GM19193 (cell line): ENCODE data around the gene CSNK1E.

Experiments used
- POLR2A ChIP-seq: IDR thresholded peaks from 4 replicates; pipeline ENCODE4 v1.6.1; 2011; ENCODE audit not compliant: insufficient read depth, insufficient read length; ENCODE audit errors: extremely low read depth

The CSNK1E gene

DNA sequence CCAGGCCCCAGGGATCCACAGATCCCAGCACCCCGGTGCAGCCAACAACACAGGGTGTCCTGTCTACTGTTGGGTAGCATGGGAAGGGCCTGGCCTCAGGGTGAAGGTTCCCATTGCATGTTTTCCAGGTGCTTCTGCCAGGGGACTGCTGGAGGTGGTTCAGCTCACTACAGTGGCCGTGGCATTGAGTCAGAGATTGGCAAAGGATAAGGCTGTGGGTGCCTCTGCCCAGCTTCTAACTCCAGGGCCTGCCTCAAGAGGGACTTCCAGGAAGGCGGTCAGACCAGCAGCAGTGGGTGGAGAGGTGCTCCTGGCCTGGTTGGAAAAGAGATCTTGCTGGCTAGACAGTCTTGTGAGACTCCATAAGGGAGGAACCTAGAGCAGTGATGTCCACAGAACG is 20.9 kb downstream of the CSNK1E start:
- no peak for TF ChIP-seq POLR2A

DNA sequence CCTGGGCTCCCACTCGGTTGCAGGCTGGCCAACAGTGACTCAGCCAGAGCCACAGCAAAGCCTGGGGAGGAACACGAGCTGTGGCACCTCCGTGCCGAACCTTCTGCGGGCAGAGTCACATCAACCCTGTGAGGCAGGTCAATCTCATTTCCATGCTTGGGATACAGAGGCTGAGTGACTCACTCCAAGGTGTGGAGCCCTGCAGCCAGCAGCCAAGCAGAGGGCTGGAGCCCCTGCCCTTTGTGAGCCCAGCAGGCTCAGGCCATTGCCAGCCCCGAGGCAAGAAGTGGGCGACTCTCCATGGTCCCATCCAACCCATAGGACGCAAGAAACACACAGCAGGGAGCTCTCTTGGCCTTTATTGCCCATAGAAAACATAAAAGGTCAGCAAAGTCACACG is 21.4 kb downstream of the CSNK1E start:
- no peak for TF ChIP-seq POLR2A

DNA sequence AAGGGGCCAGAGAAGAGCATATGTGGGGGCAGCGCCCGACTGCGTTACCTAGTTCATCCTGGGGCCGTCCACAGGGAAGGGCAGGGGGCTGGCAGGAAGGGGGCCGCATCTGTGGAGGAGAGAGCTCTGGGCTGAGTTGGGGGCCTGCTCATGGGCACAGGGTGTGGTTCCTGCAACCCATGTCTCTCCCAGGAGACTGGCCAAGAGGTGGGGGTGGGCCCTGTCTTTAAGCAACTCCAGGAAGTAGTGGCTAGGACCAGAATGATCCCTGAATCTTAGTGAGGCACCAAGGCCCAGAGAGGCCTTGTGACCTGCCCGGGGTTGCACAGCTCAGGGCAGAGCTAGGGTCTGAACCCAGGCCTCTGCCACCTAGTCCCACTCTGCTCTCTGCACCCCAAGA is 21.9 kb downstream of the CSNK1E start:
- TF ChIP-seq POLR2A, result no peak

DNA sequence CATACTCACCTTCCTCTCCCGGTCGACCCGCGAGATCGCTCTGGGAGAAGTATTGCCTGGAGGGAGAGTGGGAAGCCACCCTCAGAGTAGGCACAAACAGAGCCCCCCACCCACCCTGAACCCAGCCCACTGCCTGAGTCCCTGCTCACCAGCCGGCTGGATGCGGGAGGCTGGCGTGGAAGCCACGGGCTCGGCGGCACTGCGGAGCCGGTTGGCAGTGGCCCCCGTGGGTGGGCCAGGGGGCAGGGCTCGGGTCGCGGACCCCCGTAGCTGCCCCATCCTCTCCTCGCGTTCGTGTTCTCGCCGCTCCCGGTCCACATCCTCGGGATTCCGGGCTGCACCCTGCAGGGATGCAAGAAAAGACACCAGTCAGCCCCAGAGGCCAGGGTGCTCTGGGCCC is 23.0 kb downstream of the CSNK1E start:
- TF ChIP-seq POLR2A, result no peak

DNA sequence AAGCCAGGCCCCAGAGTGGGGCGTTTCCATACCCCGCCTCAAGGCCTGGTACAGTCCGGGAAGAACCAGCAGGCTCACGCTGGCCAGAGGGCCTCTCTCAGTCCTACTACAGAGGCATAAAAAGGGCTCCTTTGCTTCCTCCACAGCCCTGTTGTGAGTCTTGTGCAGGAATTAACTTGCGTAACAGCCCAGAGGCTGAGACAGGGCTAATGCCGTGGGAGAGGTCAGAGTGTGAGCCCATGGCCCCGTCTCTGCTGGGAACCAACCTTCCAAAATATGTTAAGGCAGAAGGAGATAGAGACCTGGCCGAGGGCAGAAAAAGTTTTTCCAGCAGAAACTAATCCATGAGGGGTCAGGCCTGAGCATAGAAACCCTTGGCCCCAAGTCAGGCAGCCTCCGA is 24.5 kb downstream of the CSNK1E start:
- TF ChIP-seq POLR2A, result no peak

DNA sequence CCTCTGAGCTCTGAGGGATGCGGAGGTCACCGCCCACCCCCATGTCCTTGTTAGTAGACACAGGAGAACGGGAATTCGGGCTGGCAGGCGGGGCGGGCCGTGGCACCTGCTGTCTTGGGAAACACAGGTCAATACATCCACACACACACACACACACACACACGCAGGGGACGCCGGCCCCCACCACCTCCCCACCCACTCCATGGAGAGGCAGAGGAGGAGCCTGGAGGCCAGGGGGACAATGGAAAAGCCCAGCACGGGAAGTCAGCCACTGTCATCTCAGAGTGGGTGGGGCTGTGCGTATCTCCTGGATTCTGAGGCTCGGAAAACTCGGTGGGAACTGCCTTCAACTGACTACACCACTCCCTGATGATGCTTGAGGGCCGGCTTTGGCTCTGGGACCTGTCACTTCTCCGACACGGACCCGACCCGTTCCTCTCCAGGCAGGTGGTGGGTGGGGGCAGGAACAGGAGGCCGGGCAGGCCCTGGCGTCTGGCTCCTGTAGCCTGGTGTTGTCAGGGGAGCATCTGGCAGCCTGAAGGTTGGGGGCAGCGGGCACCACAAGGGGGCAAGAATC is 25.9 kb downstream of the CSNK1E start:
- TF ChIP-seq POLR2A, result no peak

DNA sequence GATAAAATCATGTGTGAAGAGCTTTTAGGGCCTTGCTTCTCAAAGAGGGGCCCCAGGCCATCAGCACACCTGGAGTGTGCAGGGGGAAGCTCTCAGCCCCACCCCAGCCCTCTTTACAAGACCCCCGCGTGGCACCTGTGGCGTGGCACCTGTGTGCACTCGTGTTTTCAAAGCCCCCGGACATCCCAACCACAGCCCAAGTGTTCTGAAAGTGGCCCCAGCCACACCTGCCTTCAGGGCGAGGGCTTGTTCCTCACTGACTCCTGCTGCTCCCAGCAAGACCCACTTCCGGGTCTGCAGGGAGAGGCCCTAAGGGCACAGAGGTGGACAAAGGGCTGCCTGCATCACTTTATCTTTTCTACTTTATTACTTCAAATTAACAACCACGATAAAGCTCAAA is 26.9 kb downstream of the CSNK1E start:
- no peak for TF ChIP-seq POLR2A

DNA sequence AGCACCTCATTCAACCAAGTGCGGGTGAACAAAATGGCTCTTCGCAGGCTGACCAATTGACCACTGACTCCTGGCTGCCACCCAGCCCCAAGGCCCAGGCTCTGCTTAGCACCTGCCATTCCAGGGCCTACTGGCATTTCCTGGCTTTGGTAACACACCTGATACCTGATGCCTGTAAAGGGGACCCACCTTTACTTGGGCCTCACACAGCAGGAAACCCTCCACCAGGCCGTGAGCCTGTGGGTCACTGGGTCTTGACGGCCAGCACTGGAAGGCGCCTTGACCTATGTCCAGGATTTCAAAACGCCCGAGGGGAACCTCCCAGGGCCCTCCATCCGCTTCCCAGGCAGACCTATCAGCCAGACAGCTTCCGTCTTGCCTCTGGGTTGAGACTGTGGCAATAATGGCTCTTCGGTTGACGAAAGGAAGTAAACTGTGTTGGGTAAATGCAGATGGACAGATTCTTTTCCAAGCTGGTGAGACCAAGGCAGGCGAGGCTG is 27.6 kb downstream of the CSNK1E start:
- no peak for TF ChIP-seq POLR2A

DNA sequence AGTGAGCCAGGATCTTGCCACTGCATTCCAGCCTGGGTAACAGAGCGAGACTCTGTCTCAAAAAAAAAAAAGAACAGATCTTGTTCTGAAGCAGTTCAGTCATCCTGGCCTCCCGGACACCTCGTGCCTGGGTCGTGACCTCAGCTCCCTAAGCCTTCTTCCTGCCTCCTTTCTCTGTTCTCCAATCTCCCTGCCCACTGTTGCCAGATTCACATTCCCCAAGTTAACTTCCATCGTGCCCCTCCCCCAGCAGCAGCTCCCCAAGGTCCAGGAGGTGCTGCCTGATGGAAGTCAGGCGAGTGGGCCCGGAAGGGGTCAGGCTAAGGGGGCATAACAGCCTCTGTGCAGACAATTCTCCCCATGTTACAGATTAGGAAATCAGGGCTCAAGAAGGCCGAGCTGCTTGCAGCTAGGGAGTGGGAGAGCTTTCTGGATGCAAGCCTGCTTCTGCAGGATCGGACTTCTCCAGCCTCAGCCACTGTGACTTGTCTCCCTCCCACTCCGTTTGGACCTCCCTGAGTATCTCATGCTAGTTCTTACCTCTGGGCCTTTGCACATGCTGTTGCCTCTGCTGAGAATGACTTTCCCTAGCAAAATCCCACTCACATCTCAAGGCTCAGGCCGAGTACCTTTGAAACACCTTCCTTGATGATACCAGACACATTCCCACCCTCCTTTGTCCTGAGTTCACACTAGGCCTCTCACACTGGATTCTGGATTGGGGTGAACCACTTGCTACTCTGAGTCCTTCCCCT is 30.1 kb downstream of the CSNK1E start:
- TF ChIP-seq POLR2A, result no peak

DNA sequence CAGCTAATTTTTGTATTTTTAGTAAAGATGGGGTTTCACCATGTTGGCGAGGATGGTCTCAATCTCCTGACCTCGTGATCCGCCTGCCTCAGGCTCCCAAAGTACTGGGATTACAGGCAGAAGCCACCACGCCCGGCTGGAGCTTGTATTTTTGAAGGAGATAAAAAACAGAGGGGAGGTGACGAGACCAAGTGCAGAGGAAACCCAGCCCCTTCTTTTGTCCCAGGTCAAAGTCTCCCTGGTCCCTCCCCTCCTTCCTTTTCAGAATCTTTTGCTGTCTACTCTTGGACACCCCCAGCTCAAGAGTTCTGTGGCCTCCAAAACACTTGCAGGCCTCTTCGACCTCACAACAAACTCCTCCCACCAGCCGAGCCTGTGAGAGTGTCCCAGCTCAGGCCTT is 32.2 kb downstream of the CSNK1E start:
- TF ChIP-seq POLR2A, result no peak

DNA sequence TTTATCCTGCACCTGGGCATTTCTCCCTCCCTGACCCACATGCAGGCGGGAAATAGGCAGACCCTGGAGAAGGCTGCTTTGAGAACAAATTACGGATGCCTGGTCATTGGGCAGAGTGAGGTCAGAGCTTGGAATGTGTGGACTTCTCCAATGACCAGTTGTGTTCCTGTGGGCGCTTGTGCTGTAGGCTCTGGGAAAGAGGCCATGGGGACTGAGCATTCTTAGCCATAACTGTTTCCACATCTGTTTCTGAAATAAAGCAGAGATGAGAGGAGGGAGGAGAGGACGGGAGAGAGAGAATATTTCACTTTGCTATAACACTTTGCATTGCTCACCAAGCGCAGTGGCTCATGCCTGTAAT is 33.2 kb downstream of the CSNK1E start:
- no peak for TF ChIP-seq POLR2A

DNA sequence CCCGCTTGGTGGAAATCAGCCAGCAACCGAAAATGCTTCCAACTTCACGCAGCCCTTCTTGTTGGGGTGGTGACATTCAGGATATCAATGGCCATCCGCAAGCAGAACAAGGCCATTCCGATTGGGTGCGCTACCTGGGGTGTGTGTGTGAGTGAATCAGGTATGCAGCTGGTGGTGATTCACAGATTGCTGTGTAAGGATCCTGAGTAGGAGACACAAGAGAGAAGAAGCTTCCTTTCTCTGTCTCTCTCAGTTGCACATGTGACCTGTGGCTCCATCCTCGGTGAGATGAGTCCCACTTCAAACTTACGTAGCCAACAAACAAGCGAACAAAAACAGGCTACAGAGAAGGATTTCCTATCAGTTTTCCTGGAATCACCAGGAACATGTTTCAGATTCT is 34.8 kb downstream of the CSNK1E start:
- no peak for TF ChIP-seq POLR2A

DNA sequence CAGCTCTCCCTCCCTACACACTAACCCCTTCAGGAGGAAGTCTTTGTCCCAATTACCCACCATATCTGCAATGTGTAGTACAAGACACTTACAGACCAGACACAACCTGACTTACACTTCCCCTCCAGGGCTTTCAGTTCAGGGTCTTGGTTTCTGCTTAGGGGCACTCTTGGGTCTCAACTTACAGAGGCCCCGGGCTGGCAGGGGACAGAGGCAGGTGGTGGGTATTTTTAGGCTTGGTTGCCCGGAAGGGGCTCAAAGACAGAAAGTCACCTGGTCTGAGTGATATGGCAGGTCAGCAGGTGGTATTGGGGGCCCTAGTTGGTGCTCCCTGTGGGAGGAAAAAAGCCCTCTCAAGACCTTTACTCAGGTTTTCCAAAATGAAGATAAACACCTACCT is 41.1 kb downstream of the CSNK1E start:
- TF ChIP-seq POLR2A, result no peak

DNA sequence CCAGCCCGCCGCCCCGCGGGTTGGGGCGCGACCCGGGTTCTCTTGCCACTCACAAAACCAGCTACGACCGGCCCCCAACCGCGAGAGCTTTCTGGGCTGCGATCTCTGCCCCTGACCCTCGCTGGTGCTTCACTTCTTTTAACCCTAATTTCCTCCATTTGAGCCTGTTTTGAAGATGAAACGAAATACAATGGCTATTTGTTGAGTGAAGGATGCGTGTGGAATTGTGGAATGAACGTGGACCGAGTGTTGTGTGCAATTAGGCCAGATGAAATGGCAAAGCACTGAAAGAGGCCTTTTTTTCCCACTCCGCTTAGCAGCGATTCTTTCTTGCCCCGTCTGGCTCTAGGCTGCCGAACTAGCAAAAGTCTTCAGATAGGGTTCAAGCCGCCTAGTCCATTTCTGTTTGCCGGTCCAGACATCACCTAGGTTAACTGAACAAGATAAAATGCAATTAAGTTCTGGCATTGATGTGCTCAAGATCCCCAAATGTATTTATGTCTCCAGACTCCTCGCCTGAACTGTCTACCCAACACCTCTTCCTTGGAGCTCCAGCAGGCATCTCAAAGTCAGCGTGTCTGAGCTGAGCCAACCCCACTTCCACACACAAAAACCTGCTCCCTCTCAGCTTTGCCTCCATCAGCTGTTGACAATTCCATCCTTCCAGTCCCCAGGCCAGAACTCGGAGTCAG is 44.0 kb downstream of the CSNK1E start:
- TF ChIP-seq POLR2A, result no peak

DNA sequence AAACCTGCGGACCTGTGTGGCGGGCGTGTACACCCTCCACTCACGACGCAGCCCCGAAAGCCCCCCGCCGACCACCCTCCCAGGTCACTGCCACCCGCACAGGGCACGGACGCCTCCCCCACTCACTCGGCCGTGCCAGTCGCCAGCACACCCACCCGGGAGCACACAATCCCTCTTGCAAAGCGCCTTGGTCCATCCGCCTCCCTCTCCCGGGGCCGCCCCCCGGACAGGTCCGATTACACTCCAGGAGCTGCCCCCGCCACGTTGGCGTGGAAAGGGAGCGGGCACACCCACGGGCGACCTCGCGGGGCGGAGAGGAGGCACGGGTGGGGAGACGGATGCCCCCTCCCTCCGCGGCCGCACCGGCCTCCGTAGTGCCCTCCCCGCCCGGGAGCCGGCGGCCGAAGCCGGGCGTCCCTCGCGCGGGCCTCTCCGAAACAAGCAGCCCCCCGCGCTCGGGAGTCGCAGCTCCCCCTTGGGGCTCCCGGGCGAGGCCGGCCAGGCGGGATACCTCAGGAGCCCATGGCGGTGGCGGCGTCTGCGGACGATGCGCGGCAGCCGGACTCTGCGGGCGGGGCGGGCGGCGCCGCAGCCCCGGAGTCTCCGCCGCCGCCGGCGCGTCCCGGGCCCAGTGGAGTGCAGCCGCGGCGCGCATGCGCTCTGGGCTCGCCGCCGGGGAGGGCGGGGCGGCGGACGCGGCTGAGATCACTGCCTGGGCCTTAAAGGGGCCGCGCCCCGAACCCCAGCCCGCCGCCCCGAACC is 44.7 kb downstream of the CSNK1E start, which contains the start of gene TMEM184B:
Gene TMEM184B, minus strand, starts transcription at position 638 of the 762 bp plus-strand sequence. CDS start 25,049 bp downstream, outside the sequence.
- peak; percentile 60 for TF ChIP-seq POLR2A
